HG03442 (cell line): ENCODE results near the gene ZNF808.
"Not testable (repeated sequence)": the region's sequence is repeated elsewhere in the genome, so short reads cannot be mapped to it uniquely, and the experiment has no call there.

Experiments
- ATAC-seq: cut with Tn5 transposase; IDR thresholded peaks from one replicate; pipeline ENCODE4 v1.9.1; 2021; ENCODE audit warnings: mild to moderate bottlenecking, moderate library complexity; ENCODE audit not compliant: unreplicated experiment

The ZNF808 gene

GRCh38 chr19:52592301-52592700 is 64.8 kb downstream of the ZNF808 start:
- ATAC-seq, result no peak

DNA sequence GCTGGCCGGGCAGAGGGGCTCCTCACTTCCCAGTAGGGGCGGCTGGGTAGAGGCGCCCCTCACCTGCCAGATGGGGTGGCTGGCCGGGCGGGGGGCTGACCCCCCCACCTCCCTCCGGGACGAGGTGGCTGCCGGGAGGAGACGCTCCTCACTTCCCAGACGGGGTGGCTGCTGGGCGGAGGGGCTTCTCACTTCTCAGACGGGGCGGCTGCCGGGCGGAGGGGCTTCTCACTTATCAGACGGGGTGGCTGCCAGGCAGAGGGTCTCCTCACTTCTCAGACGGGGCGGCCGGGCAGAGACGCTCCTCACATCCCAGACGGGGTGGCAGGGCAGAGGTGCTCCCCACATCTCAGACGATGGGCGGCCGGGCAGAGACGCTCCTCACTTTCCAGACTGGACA is 66.0 kb downstream of the ZNF808 start:
- ATAC-seq, result not testable (repeated sequence)

DNA sequence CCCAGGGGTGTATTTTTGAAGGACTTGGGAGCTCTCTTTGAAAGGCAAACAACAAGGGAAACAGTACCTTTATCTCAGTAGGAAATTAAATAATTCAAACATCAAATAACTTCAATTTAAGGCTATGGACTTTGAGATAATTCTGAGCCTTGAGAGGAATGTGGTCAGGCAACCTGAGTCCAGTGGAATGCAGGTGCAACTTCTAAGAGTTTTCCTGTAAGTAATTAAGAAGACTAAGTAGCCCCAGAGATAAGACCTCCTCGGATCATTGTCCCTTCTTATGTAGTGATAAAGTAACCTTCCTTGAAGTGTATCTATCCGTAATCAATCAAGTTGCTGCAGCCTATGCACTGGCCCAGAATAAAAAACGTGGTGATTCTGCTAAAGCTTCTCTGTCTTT is 71.8 kb downstream of the ZNF808 start:
- no peak for ATAC-seq

DNA sequence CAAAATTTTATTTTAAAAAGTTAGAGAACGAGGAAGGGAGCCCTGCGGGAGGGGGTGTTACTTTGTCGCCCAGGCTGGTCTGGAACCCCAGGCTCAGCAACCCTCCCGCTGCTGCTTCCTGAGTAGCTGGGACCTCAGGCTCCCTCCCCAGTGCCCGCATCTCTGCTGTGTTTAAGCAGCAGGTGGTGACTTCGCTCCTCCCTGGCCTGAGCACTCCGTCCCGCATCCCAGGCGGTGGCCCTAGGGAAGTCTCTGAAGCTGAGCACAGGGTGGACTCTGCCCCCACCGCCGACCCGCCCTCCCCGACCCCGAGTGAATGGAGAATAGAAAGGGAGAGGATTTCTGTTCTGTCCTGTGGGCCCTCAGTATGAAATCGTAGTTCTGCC is 73.2 kb downstream of the ZNF808 start:
- ATAC-seq, result peak; percentile 19

DNA sequence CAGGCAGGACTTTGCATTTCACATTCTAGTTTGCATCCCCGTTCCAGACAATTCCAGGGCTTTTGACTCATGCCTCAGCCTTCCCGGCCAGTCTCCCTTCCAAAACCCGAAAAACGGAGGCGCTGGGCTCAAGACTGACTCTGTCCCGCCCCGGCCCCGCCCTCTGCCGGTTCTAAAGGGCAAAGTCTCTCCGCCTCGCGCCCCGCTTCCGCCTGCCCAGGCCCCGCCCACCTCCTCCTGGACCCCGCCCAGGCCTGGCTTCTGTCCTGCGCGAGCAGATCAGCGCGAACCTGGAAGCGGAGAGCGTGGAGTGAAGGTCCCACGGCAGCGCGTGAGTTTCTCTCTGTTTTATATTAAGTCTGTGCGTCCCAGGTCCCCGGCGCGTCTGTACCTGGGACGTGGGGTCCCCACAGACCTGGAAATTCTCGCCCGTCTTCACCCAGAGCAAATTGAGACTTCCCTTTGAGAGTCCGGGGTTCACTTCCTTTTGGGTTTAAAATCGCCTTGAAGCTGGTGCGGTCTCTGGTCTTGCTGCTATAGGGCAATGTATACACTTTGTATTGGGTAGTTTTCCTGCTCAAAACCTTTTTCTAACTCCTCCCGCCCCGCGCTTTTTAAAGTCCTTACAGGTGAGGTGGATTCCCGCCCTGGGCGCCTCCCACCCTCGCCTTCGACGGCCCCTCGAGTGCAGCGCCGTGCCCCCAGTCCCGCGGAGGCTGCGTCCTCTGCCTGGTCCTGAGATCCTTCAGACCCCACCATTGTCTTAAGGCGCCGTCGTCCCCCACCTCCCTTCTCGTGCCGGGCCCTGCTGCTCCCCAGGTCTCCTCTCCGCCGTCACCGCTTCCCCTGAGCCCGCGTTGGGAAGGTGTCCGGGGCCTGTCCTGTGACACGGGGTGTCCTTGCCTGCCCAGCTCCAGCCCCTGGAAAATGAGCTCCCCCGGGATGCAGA is 73.8 kb downstream of the ZNF808 start:
- peak; percentile 88 for ATAC-seq

- not testable (repeated sequence) for ATAC-seq
Observed at GRCh38 chr19:52601974-52602366, 74.5 kb downstream of the ZNF808 start.

- ATAC-seq, result no peak
Observed at GRCh38 chr19:52602941-52603340, 75.5 kb downstream of the ZNF808 start.

GRCh38 chr19:52603558-52604207 is 76.2 kb downstream of the ZNF808 start:
- no peak for ATAC-seq
